Caco-2 (cell line): ENCODE measurements around the gene AMFR. TPM values are rescaled to one million over a fixed set of nuclear protein-coding genes. Genes with fewer than 3 reads are reported as not detected.

ENCODE experiments used
- BruUV-seq: library from RNA; stranded (reverse); fragments of 400-500 nt; replicated peaks from 2 replicates; lab custom pipeline; 2021; lab: Mats Ljungman, UMichigan
- CTCF ChIA-PET: fragments of 300-600 bp; sonication (Branson Sonifier 250); formaldehyde crosslinking; loops from one replicate; lab custom pipeline; 2022; ENCODE audit warnings: antibody characterized with exemption; lab: Charles Lee
- POLR2A ChIA-PET: fragments of 300-600 bp; sonication (Branson Sonifier 250); formaldehyde crosslinking; loops from one replicate; lab custom pipeline; 2022; ENCODE audit warnings: antibody characterized with exemption; lab: Charles Lee
- DNase-seq, 2 experiments: peaks; one replicate each; pipeline versions ENCODE4 v3.0.0 to v3.0.0-alpha.2; 2020 to 2022
- H3K27me3 ChIP-seq: replicated peaks from 2 replicates; pipeline ENCODE4 v1.6.0; 2011; ENCODE audit warnings: low read length; ENCODE audit not compliant: control insufficient read depth, insufficient read depth
- H3K36me3 ChIP-seq: 2 replicates; pipeline ENCODE4 v1.5.1; 2011; ENCODE audit warnings: low read length; ENCODE audit not compliant: control insufficient read depth, insufficient read depth
- H3K4me1 ChIP-seq: fragments of 250-450 bp; sonication (Bioruptor Pico); 2 replicates; pipeline ENCODE4 v1.5.1; 2020; ENCODE audit warnings: mild to moderate bottlenecking
- H3K4me3 ChIP-seq: 2 replicates; pipeline ENCODE4 v1.5.1; 2011; ENCODE audit warnings: low read depth, mild to moderate bottlenecking, control low read depth, low read length
- H3K9me3 ChIP-seq: fragments of 250-450 bp; sonication (Bioruptor Pico); 2 replicates; pipeline ENCODE4 v1.5.1; 2020; ENCODE audit warnings: mild to moderate bottlenecking, moderate library complexity
- H3K27ac Mint-ChIP-seq: one replicate; pipeline ENCODE4 v1.8.0; 2022; ENCODE audit warnings: mixed read lengths; ENCODE audit not compliant: unreplicated experiment
- H3K27me3 Mint-ChIP-seq: one replicate; pipeline ENCODE4 v1.8.0; 2022; ENCODE audit warnings: mixed read lengths; ENCODE audit not compliant: insufficient read depth, unreplicated experiment
- H3K36me3 Mint-ChIP-seq: one replicate; pipeline ENCODE4 v1.8.0; 2022; ENCODE audit warnings: mild to moderate bottlenecking, mixed read lengths; ENCODE audit not compliant: insufficient read depth, unreplicated experiment
- H3K4me1 Mint-ChIP-seq: one replicate; pipeline ENCODE4 v1.8.0; 2022; ENCODE audit warnings: low read depth, mixed read lengths; ENCODE audit not compliant: unreplicated experiment
- H3K4me3 Mint-ChIP-seq: one replicate; pipeline ENCODE4 v1.8.0; 2022; ENCODE audit warnings: mild to moderate bottlenecking, moderate library complexity, mixed read lengths; ENCODE audit not compliant: unreplicated experiment
- H3K9me3 Mint-ChIP-seq: one replicate; pipeline ENCODE4 v1.8.0; 2022; ENCODE audit warnings: mixed read lengths; ENCODE audit not compliant: unreplicated experiment
- intact Hi-C: fragments of 100-400 bp; cut with micrococcal nuclease; formaldehyde crosslinking; loops from one replicate; pipeline ENCODE4 v1.10.0; 2022; ENCODE audit not compliant: unreplicated experiment
- total RNA-seq: library from RNA; stranded (reverse); gene quantifications from 2 replicates; pipeline ENCODE4 v1.2.3, GENCODE V29; 2022
- TF ChIP-seq, protein P1 (sequence below), 2 experiments: fragments of 200-600 bp in 1 of 2; IDR thresholded peaks; 1 replicate in 1 of 2; 2 replicates in 1 of 2; pipeline versions ENCODE4 v1.5.1 to v1.8.0; 2011 to 2022; ENCODE audit warnings: antibody characterized with exemption in 1 of 2, control low read depth in 1 of 2, inconsistent platforms in 1 of 2, low read depth in 1 of 2, low read length in 1 of 2, mild to moderate bottlenecking in 1 of 2, moderate library complexity in 1 of 2; ENCODE audit not compliant: insufficient read depth in 1 of 2, severe bottlenecking in 1 of 2, unreplicated experiment in 1 of 2

The AMFR gene
- total RNA-seq, 1 experiment from 2014 or later, result 106 TPM

- Mint-ChIP-seq H3K27ac (no peak overlapping the region), H3K9me3 (no peaks in the 10 kb centered on the region), H3K4me1 (peaks cover 1% of the 10 kb centered on the region), H3K27me3 (no peaks in the 10 kb centered on the region), H3K36me3 (no peaks in the 10 kb centered on the region), H3K4me3 (no peak overlapping the region)
- Histone ChIP-seq H3K4me1 (peaks cover 3% of the 10 kb centered on the region), H3K27me3 (no peaks in the 10 kb centered on the region; the same call in 1 of the 2 replicates), H3K9me3 (no peaks in the 10 kb centered on the region), H3K36me3 (no peaks in the 10 kb centered on the region), H3K4me3 (no peak overlapping the region)
- ChIA-PET POLR2A (no interaction called here), CTCF (no interaction called here)
- no peak for DNase-seq
- BruUV-seq, result no TSS peak
- TF ChIP-seq, protein P1, sequence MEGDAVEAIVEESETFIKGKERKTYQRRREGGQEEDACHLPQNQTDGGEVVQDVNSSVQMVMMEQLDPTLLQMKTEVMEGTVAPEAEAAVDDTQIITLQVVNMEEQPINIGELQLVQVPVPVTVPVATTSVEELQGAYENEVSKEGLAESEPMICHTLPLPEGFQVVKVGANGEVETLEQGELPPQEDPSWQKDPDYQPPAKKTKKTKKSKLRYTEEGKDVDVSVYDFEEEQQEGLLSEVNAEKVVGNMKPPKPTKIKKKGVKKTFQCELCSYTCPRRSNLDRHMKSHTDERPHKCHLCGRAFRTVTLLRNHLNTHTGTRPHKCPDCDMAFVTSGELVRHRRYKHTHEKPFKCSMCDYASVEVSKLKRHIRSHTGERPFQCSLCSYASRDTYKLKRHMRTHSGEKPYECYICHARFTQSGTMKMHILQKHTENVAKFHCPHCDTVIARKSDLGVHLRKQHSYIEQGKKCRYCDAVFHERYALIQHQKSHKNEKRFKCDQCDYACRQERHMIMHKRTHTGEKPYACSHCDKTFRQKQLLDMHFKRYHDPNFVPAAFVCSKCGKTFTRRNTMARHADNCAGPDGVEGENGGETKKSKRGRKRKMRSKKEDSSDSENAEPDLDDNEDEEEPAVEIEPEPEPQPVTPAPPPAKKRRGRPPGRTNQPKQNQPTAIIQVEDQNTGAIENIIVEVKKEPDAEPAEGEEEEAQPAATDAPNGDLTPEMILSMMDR (IDR thresholded peaks at IDR 0.05; ENCODE audit: insufficient read depth in 1 of 2, low read depth in 1 of 2, low read length in 1 of 2, severe bottlenecking in 1 of 2, unreplicated experiment in 1 of 2), result no peak
- intact Hi-C loops, result no loop called here
Observed at GRCh38 chr16:56350491-56351405, 74.6 kb downstream of the AMFR start.

GRCh38 chr16:56349711-56350161, 75.6 kb downstream of the AMFR start:
- BruUV-seq, result no TSS peak
- H3K36me3 Mint-ChIP-seq, result no peaks in the 10 kb centered on the region
- H3K4me1 Mint-ChIP-seq, result no peaks in the 10 kb centered on the region
- H3K4me3 ChIP-seq, result no peak overlapping the region
- no peaks in the 10 kb centered on the region for H3K9me3 Mint-ChIP-seq
- CTCF ChIA-PET, result interaction anchor here (1.4 kb wide), 1 partner anchor 17 kb away, joined by 5 read pairs; no protein-coding TSS in a partner anchor
- no peaks in the 10 kb centered on the region; the same call in 1 of the 2 replicates for H3K27me3 ChIP-seq
- no peaks in the 10 kb centered on the region for H3K27me3 Mint-ChIP-seq
- no peak for DNase-seq
- H3K27ac Mint-ChIP-seq, result no peak overlapping the region
- H3K9me3 ChIP-seq, result no peaks in the 10 kb centered on the region
- H3K4me3 Mint-ChIP-seq, result no peak overlapping the region
- TF ChIP-seq, protein P1 (IDR thresholded peaks at IDR 0.05; ENCODE audit: insufficient read depth in 1 of 2, low read depth in 1 of 2, low read length in 1 of 2, severe bottlenecking in 1 of 2, unreplicated experiment in 1 of 2), result no peak
- intact Hi-C loops, result no loop called here
- POLR2A ChIA-PET, result no interaction called here
- no peaks in the 10 kb centered on the region for H3K4me1 ChIP-seq
- no peaks in the 10 kb centered on the region for H3K36me3 ChIP-seq

DNA sequence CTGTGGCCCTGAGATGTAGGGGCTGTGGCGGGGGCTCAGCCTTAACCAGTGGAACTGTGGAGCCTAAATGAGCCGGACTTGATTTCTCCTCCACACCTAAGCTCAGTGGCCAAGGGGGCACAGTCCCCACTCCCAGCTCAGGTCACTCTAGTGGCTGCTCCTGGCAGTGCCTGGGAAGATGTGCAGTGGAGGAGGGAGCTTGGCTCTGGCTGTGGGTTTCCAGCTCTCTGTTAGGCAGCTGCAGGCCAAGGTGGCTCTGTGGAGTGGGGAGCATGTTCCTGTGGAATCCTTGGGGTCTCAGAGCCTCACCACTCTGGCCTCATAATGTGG, 76.3 kb downstream of the AMFR start:
- ChIA-PET POLR2A (no interaction called here), CTCF (interaction anchor here (1.4 kb wide), 1 partner anchor 16 kb away, joined by 5 read pairs; no protein-coding TSS in a partner anchor)
- TF ChIP-seq, protein P1 (IDR thresholded peaks at IDR 0.05; ENCODE audit: insufficient read depth in 1 of 2, low read depth in 1 of 2, low read length in 1 of 2, severe bottlenecking in 1 of 2, unreplicated experiment in 1 of 2), result no peak
- Mint-ChIP-seq H3K36me3 (no peaks in the 10 kb centered on the region), H3K9me3 (no peaks in the 10 kb centered on the region), H3K4me3 (no peak overlapping the region), H3K4me1 (no peaks in the 10 kb centered on the region), H3K27me3 (no peaks in the 10 kb centered on the region), H3K27ac (no peak overlapping the region)
- intact Hi-C loops, result no loop called here
- Histone ChIP-seq H3K27me3 (no peaks in the 10 kb centered on the region; the same call in 1 of the 2 replicates), H3K36me3 (no peaks in the 10 kb centered on the region), H3K9me3 (no peaks in the 10 kb centered on the region), H3K4me1 (no peaks in the 10 kb centered on the region), H3K4me3 (no peak overlapping the region)
- no TSS peak for BruUV-seq
- no peak for DNase-seq
